H54 (cell line): ENCODE data around the gene MMADHC.
"Not testable (repeated sequence)": the region's sequence is repeated elsewhere in the genome, so short reads cannot be mapped to it uniquely, and the experiment has no call there.

Experiments
- DNase-seq: peaks from one replicate; pipeline ENCODE4 v3.0.0; 2011; ENCODE audit warnings: low spot score, mixed read lengths; ENCODE audit not compliant: insufficient read length
- FAIRE-seq: peaks from 3 replicates; lab custom pipeline; 2011; peaks lifted over from hg19 to GRCh38; lab: Jason Lieb, UNC
- POLR2A ChIP-seq: IDR thresholded peaks from 2 replicates; pipeline ENCODE4 v1.6.1; 2011; ENCODE audit warnings: low read depth, mild to moderate bottlenecking, low read length

MMADHC gene

DNA sequence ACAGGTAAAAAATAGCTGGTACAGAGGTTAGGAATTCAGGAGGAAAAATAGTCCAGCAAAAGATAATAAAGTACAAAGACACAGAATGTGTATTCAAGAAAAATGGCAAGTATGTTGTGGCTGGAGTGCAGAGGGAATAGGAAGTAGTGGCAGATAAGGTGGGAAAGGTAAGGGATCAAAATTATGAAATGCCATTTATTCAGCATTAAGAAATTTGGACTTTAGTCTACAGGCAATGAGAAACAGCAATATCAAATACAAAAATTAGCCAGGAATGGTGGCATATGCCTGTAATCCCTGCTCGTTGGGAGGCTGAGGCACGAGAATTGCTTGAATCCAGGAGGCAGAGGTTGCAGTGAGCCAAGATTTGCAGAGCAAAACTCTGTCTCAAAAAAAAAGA is 10.3 kb downstream of the MMADHC start:
- no peak for TF ChIP-seq POLR2A
- FAIRE-seq (no peak), DNase-seq (no peak)

DNA sequence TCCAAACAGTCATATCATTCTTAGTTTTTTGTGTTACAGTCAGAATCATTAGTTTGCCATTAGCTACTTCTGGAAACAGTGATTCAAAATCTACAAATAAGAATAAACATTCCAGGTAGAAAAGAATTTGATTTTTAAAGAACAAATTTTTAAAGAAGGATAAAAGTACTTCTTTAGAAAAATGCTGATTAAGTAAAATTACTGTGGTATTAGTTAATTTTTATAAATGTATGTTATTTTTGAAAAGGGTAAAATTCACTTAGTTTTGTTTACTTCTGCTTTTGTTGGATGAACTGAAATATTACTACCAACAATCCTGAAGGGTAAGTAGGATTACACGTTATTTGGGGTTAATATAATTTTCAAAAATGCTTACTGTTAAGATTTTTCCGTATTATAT is 11.8 kb downstream of the MMADHC start:
- DNase-seq (no peak), FAIRE-seq (no peak)
- no peak for TF ChIP-seq POLR2A

DNA sequence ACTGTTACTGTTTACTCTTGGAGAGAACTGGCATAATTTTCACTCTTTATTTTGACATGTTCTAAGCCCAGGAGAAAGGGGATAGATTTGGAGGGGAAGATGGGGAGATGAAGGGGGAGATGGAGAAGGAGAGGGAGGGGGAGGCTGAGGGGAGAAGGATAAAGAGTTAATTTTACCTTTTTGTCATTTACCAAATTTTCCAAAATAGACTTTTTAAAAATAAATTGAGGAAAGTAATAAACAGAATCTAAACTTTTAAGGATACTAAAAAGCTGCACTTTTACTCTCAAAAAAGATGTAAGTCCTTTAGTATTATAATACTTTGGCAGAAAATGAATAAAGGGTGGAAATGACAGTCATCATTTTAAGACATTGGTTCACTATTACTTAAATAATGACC is 12.3 kb downstream of the MMADHC start:
- no peak for TF ChIP-seq POLR2A
- FAIRE-seq: no peak
- DNase-seq: no peak

GRCh38 chr2:149573760-149574159 is 13.8 kb downstream of the MMADHC start:
- no peak for TF ChIP-seq POLR2A
- FAIRE-seq: no peak
- no peak for DNase-seq

DNA sequence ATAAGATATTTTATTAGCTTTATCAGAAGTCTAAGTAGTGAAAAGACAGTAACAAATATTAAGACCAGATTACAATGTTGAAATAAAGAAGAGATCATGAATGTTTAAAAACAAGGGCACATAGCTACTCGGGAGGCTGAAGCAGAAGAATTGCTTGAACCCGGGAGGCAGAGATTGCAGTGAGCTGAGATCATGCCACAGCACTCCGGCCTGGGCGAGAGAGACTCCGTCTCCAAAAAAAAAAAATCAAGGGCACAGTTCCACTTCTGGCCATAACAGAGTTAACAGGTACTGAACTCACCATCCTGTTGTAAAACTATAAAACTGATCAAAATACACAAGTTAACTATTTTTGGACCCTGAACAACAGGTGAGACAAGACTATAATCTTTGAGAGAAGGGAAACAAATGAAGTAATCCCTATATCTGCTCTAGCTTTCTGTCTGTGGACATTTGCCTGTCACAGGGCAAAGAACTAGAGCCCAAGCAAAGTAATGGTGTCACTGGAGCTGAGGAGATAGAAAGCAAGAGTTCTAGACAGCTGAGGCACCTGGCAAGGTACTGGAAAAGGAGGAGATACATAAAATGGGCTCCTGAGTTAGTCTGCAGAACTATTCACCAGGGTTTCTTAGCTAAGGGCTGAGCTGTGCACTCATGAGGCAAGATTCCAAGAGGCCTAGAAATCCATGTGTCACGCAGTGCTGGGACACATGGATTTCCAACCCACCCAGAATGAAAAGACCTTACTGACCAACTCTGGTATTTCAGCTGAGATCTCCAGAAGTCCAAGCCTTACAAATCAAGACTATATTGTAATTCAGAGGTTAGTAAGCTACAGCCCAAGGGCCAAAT is 15.2 kb downstream of the MMADHC start:
- no peak for DNase-seq
- TF ChIP-seq POLR2A: no peak
- no peak for FAIRE-seq

- DNase-seq (no peak), FAIRE-seq (no peak)
- TF ChIP-seq POLR2A: no peak
Measured at GRCh38 chr2:149568138-149568537, 19.4 kb downstream of the MMADHC start.

DNA sequence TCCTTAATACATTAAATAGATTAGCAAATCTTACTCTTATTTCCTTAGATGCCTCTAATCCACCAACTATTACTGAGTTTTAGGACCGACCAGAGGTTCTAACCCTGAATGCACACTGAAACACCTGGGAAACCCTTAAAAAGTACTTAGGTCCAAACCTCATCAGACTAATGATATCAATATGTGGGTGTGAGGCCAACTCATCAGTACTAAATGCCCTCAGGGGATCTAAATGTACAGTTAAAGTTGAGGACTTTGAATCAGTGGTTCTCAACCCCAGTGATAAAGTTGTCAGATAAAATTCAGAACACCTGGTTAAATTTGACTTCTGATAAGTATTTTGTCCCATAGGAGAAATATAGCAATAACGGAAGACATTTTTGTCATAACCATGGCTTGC is 20.9 kb downstream of the MMADHC start:
- no peak for TF ChIP-seq POLR2A
- DNase-seq (no peak), FAIRE-seq (peak; percentile 6)

GRCh38 chr2:149565625-149566024 is 21.9 kb downstream of the MMADHC start:
- not testable (repeated sequence) for DNase-seq, FAIRE-seq

GRCh38 chr2:149564983-149565382 is 22.6 kb downstream of the MMADHC start:
- FAIRE-seq (no peak), DNase-seq (no peak)
- no peak for TF ChIP-seq POLR2A

DNA sequence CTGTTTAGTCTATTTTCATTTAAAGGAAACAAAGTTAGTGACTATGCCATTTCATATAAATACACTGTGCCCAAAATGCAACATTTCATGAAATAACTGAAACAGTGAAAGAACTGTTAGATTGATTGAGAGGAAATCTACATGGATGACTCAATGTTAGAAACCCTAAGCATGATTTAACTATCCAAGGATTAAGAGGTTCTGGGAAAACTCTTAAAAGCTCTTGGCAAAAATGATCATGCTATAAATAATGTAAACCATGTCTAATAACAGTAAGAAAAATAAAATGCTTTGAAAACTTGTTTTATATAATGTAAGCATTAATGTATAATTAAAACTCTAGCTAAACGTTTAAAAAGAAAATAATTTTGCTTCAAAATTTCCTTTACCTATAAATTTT is 23.5 kb downstream of the MMADHC start:
- no peak for DNase-seq
- no peak for TF ChIP-seq POLR2A
- FAIRE-seq: no peak

DNA sequence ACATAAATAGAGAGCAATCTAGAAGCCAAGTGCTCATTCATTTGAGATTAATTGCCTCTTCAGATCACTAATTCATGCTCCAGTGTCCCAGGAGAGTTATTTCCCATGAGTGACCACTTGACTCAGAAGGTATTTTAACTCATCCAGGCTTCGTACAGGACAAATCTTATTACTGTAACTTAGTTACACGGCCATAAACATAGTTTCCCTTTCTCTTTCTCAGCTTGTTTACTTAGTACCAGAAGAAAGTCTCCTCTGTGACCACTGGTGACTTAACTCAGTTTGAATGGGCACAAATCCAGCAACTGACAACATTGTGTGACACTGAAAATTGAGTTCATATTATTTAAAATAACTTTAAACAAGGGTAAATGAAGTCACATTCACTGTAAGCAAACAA is 25.3 kb downstream of the MMADHC start:
- DNase-seq (no peak), FAIRE-seq (no peak)
- TF ChIP-seq POLR2A: no peak

DNA sequence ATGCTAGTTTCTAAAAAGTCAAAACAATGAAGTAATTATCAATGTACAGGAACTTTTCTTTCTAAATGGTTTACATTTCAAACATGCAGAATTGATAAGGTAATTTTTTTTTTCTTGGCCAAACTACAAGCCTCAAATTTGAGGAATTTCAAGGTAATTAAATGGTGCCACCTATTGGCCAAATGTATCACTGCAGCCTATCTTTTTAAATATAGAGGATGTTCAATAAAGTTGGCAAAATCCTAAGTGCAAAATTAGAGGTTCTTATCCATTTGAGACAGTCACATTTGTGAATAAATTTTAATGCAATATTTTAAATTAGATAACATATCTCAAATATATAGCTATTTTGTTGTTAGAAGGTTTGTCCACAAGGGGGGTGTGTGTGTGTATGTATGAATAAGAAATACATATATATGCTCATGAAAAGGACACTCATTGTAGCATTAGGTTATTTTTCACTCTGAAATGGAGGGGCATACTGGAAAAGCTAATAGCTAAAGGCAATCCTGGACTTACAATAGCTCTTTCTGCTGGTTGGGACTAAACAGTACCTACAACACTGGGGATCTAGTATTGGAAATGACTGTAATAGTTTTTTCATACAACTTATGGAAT is 26.2 kb downstream of the MMADHC start:
- no peak for TF ChIP-seq POLR2A
- DNase-seq: no peak
- peak; percentile 33 for FAIRE-seq

- no peak for FAIRE-seq
- TF ChIP-seq POLR2A: no peak
- no peak for DNase-seq
Measured at GRCh38 chr2:149559341-149560068, 28.1 kb downstream of the MMADHC start.

GRCh38 chr2:149556452-149556851 is 31.1 kb downstream of the MMADHC start:
- no peak for TF ChIP-seq POLR2A
- FAIRE-seq (no peak), DNase-seq (no peak)
